Testis (tissue), 3 donors: ENCODE data around the gene VENTX. TPM values are rescaled to one million over a fixed set of nuclear protein-coding genes. Genes with fewer than 3 reads are reported as not detected.

Source experiments
- DNase-seq: peaks from one replicate; pipeline ENCODE4 v3.0.0-alpha.2; 2019
- H3K27ac ChIP-seq, 2 donors: fragments of 200-600 bp; sonication (generic); one replicate each; pipeline ENCODE4 v1.5.1; 2019
- H3K27me3 ChIP-seq: fragments of 200-600 bp; sonication (generic); one replicate; pipeline ENCODE4 v1.5.1; 2019
- H3K36me3 ChIP-seq: fragments of 200-600 bp; sonication (generic); one replicate; pipeline ENCODE4 v1.5.1; 2017; ENCODE audit warnings: low read depth; ENCODE audit errors: missing control alignments
- H3K4me1 ChIP-seq: fragments of 200-600 bp; sonication (generic); one replicate; pipeline ENCODE4 v1.5.1; 2019
- H3K4me3 ChIP-seq, 2 donors: fragments of 200-600 bp; sonication (generic); one replicate each; pipeline ENCODE4 v1.5.1; 2017 to 2019
- H3K9me3 ChIP-seq: fragments of 200-600 bp; sonication (generic); one replicate; pipeline ENCODE4 v1.5.1; 2017
- CTCF ChIP-seq, 3 experiments: fragments of 450-650 bp in 2 of 3; fragments of 200-600 bp in 1 of 3; sonication (generic) in 1 of 3; IDR thresholded peaks; one replicate each; pipeline ENCODE4 v1.5.1; 2016 to 2019; ENCODE audit warnings: antibody characterized with exemption in 3 of 3, mild to moderate bottlenecking in 2 of 3, moderate library complexity in 1 of 3
- POLR2A ChIP-seq: fragments of 450-650 bp; IDR thresholded peaks from one replicate; pipeline ENCODE4 v1.6.1; 2017; ENCODE audit warnings: antibody characterized with exemption, mild to moderate bottlenecking, moderate library complexity
- WGBS, 2 donors: methylation state at CpG; one replicate each; pipeline ENCODE4 v1.1.5; 2018; 5-methylcytosine and 5-hydroxymethylcytosine counted together
- intact Hi-C: fragments of 100-400 bp; cut with DNase I; formaldehyde crosslinking; loops from one replicate; pipeline ENCODE4 v1.15.1; 2023; ENCODE audit warnings: low total_unique reads
- polyA plus RNA-seq: library from polyadenylated mRNA; stranded (reverse); fragments of 350-450 nt; fragmentation: Illumina TruSeq; extraction: RNeasy Lipid Tissue Mini Kit (QIAGEN cat#74804); gene quantifications from one replicate; pipeline ENCODE4 v1.2.3, GENCODE V29; 2014; ENCODE audit warnings: low read depth, low replicate concordance; ENCODE audit not compliant: insufficient read depth
- total RNA-seq, 2 donors: library from RNA; depleted of rRNA; stranded (reverse); fragments of >200 nt; gene quantifications; one replicate each; pipeline ENCODE4 v1.2.3, GENCODE V29; 2016

Gene VENTX
- total and polyA plus RNA-seq, 3 donors from 2014 or later, result 1.5 to 3.5 (median 2.2) TPM

GRCh38 chr10:133255323-133255722, 17.7 kb downstream of the VENTX start:
- no peak for DNase-seq
- H3K27me3 ChIP-seq, result no peaks in the 10 kb centered on the region
- H3K27ac ChIP-seq, result peak overlapping the region in 1 of 2 donors; percentile 53
- H3K4me3 ChIP-seq, result no peak overlapping the region
- peaks cover 70% of the 10 kb centered on the region for H3K4me1 ChIP-seq
- TF ChIP-seq POLR2A (no peak), CTCF (IDR thresholded peaks at IDR 0.05) (no peak)
- WGBS, 2 donors, result 72 to 98% methylated on average over 8 to 15 of the region's 15 CpGs
- intact Hi-C loops, result no loop called here
- H3K9me3 ChIP-seq, result no peaks in the 10 kb centered on the region
- no peaks in the 10 kb centered on the region for H3K36me3 ChIP-seq

GRCh38 chr10:133257489-133258065, 19.9 kb downstream of the VENTX start:
- H3K9me3 ChIP-seq, result no peaks in the 10 kb centered on the region
- WGBS, 2 donors, result 34 to 55% methylated on average over 22 to 27 of the region's 27 CpGs
- intact Hi-C loops, result no loop called here
- peak overlapping the region in 1 of 2 donors; percentile 44 for H3K27ac ChIP-seq
- H3K4me1 ChIP-seq, result peaks cover 51% of the 10 kb centered on the region
- H3K27me3 ChIP-seq, result no peaks in the 10 kb centered on the region
- TF ChIP-seq POLR2A (no peak), CTCF (IDR thresholded peaks at IDR 0.05) (peak in 1 of 3 experiments; percentile 13)
- H3K4me3 ChIP-seq, result no peak overlapping the region
- peak; percentile 85 for DNase-seq
- H3K36me3 ChIP-seq, result no peaks in the 10 kb centered on the region

GRCh38 chr10:133258066-133258817, 20.6 kb downstream of the VENTX start:
- H3K4me3 ChIP-seq, result no peak overlapping the region
- H3K27ac ChIP-seq, result peak overlapping the region in 1 of 2 donors; percentile 44
- 57 to 58% methylated on average over 5 to 21 of the region's 21 CpGs for WGBS, 2 donors

DNA sequence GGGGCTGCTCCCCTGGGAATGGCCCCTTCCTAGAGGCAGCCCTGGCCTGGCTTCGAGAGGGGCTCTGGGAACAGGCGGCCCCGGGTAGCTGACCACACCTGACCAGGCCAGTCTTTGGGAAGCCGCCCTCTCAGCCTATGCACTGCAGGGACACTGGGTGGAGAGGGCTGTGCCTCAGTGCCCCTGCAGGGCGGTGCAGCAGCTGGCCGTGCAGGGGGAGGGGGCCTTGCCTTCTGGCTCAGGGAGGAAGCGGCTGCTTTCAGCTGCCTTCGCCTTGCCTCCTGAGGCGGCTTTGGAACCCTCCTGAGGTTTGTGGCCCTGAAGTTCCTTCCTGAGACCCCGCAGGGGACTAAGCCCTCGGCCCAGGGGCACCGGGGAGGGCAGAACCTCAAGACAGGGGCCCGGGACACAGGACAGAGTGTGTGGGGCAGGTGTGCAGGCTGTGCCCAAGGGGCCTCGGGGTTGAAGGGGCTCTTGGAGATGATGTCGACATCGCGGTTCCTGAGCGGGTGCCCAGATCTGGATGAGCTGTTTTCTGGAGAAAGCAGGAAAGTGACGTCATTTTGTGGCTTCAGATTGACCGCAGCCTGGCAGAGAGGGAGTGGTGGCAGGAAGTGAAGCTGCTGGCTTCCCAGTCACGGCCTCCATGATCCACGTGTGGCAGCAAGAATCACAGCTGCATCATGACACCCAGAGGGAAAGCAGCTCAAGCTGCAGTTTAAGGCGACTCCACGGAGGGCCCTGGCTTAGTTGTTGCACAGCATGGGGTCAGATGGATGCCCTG, 21.4 kb downstream of the VENTX start:
- no peak overlapping the region for H3K4me3 ChIP-seq
- H3K27me3 ChIP-seq, result no peaks in the 10 kb centered on the region
- H3K27ac ChIP-seq, result peak overlapping the region; percentile 23 to 41
- intact Hi-C loops, result no loop called here
- DNase-seq, result peak; percentile 57
- 74 to 77% methylated on average over 9 to 24 of the region's 24 CpGs for WGBS, 2 donors
- no peaks in the 10 kb centered on the region for H3K36me3 ChIP-seq
- peaks cover 38% of the 10 kb centered on the region for H3K4me1 ChIP-seq
- no peaks in the 10 kb centered on the region for H3K9me3 ChIP-seq
- TF ChIP-seq POLR2A (no peak), CTCF (IDR thresholded peaks at IDR 0.05) (no peak)

More at GRCh38 chr10:133258066-133258817, 20.6 kb downstream of the VENTX start:
- H3K4me1 ChIP-seq, result peaks cover 46% of the 10 kb centered on the region
- no peak for DNase-seq
- H3K9me3 ChIP-seq, result no peaks in the 10 kb centered on the region
- TF ChIP-seq POLR2A (no peak), CTCF (IDR thresholded peaks at IDR 0.05) (no peak)
- H3K27me3 ChIP-seq, result no peaks in the 10 kb centered on the region
- intact Hi-C loops, result no loop called here
- no peaks in the 10 kb centered on the region for H3K36me3 ChIP-seq
